A549 (cell line): ENCODE results near the gene KRT23. TPM values are rescaled to one million over a fixed set of nuclear protein-coding genes. Genes with fewer than 3 reads are reported as not detected.

ENCODE experiments used
- ATAC-seq, 2 experiments: fragments of 200-7000 bp in 1 of 2; fragments of >200 bp in 1 of 2; cut with Nextera tagmentation in 1 of 2; cut with Tn5 transposase in 1 of 2; 3 replicates each; pipeline versions ENCODE4 v1.8.0 to v1.9.1; 2018 to 2020; ENCODE audit warnings: mild to moderate bottlenecking in 1 of 2, moderate library complexity in 1 of 2
- CTCF ChIA-PET: fragments of 300-600 bp; sonication (Branson Sonifier 250); formaldehyde crosslinking; extraction: SDS; loops from one replicate; lab custom pipeline; 2021; ENCODE audit warnings: antibody characterized with exemption, inconsistent platforms; lab: Yijun Ruan, JAX
- POLR2A ChIA-PET: fragments of 350-600 bp; formaldehyde crosslinking; extraction: SDS; loops from one replicate; lab custom pipeline; 2021; ENCODE audit warnings: antibody characterized with exemption, inconsistent platforms; lab: Yijun Ruan, JAX
- DNase-seq, 2 experiments: peaks; one replicate each; pipeline versions ENCODE4 v3.0.0 to v3.0.0-alpha.2; 2011 to 2016; ENCODE audit warnings: low read depth in 1 of 2, low spot score in 1 of 2
- FAIRE-seq: peaks from 2 replicates; lab custom pipeline; 2011; peaks lifted over from hg19 to GRCh38; lab: Jason Lieb, UNC
- H3K27ac ChIP-seq, 2 experiments: fragments of >200 bp; sonication (Bioruptor Twin); formaldehyde crosslinking; 3 replicates each; pipeline ENCODE4 v1.5.1; 2016 to 2017
- H3K4me1 ChIP-seq: fragments of >200 bp; sonication (Bioruptor Twin); formaldehyde crosslinking; 3 replicates; pipeline ENCODE4 v1.6.1; 2016
- H3K4me2 ChIP-seq: fragments of >200 bp; sonication (Bioruptor Twin); formaldehyde crosslinking; 3 replicates; pipeline ENCODE4 v1.6.1; 2016
- H3K4me3 ChIP-seq: fragments of >200 bp; sonication (Bioruptor Twin); formaldehyde crosslinking; 3 replicates; pipeline ENCODE4 v1.5.1; 2016
- H3K9me3 ChIP-seq: fragments of >200 bp; sonication (Bioruptor Twin); formaldehyde crosslinking; 3 replicates; pipeline ENCODE4 v1.6.1; 2016
- ATOH8 ChIP-seq: fragments of 250-450 bp; sonication (Bioruptor Pico); IDR thresholded peaks from 2 replicates; pipeline ENCODE4 v1.5.0; 2020; ENCODE audit warnings: low read depth, mild to moderate bottlenecking, moderate library complexity
- CHD2 ChIP-seq: fragments of 150-350 bp; IDR thresholded peaks from 2 replicates; pipeline ENCODE4 v1.6.1; 2014; ENCODE audit warnings: low read length; ENCODE audit not compliant: partially characterized antibody
- EHF ChIP-seq: fragments of 250-450 bp; sonication (Bioruptor Pico); IDR thresholded peaks from 2 replicates; pipeline ENCODE4 v1.5.0; 2020; ENCODE audit warnings: mild to moderate bottlenecking
- EHMT2 ChIP-seq: fragments of 200-600 bp; sonication (generic); IDR thresholded peaks from 2 replicates; pipeline ENCODE4 v1.6.1; 2016; ENCODE audit warnings: antibody characterized with exemption, low read depth, mild to moderate bottlenecking, moderate library complexity
- FOSB ChIP-seq: fragments of 250-450 bp; sonication (Bioruptor Pico); IDR thresholded peaks from 2 replicates; pipeline ENCODE4 v1.5.0; 2020; ENCODE audit warnings: mild to moderate bottlenecking, moderate library complexity
- FOSL2 ChIP-seq, 2 experiments: fragments of 450-650 bp in 1 of 2; fragments of >200 bp in 1 of 2; sonication (Bioruptor Twin) in 1 of 2; formaldehyde crosslinking; IDR thresholded peaks; 2 replicates each; pipeline versions ENCODE4 v1.5.0 to v1.6.1; 2016 to 2020; ENCODE audit warnings: mild to moderate bottlenecking in 1 of 2, moderate library complexity in 1 of 2
- FOXS1 ChIP-seq: fragments of 250-450 bp; sonication (Bioruptor Pico); IDR thresholded peaks from 2 replicates; pipeline ENCODE4 v1.5.0; 2020; ENCODE audit warnings: mild to moderate bottlenecking, moderate library complexity
- HDAC2 ChIP-seq: fragments of 200-600 bp; sonication (generic); IDR thresholded peaks from 2 replicates; pipeline ENCODE4 v1.6.1; 2016
- HEYL ChIP-seq: fragments of 250-450 bp; sonication (Bioruptor Pico); IDR thresholded peaks from 2 replicates; pipeline ENCODE4 v1.8.0; 2021; ENCODE audit warnings: mild to moderate bottlenecking, moderate library complexity
- JUNB ChIP-seq: fragments of >200 bp; sonication (Bioruptor Twin); formaldehyde crosslinking; IDR thresholded peaks from 2 replicates; pipeline ENCODE4 v1.6.1; 2016
- MAX ChIP-seq: IDR thresholded peaks from 2 replicates; pipeline ENCODE4 v1.6.1; 2012
- MYC ChIP-seq: IDR thresholded peaks from 2 replicates; pipeline ENCODE4 v1.6.1; 2012; ENCODE audit warnings: mild to moderate bottlenecking, inconsistent platforms, low read length, improper control_type of control experiment, borderline replicate concordance
- PHF8 ChIP-seq: fragments of 200-600 bp; sonication (generic); IDR thresholded peaks from 2 replicates; pipeline ENCODE4 v1.6.1; 2016; ENCODE audit warnings: low read depth, mild to moderate bottlenecking, antibody characterized with exemption, moderate library complexity, borderline replicate concordance
- POLR2A ChIP-seq: IDR thresholded peaks from 2 replicates; pipeline ENCODE4 v1.6.1; 2012; ENCODE audit warnings: mild to moderate bottlenecking, low read length
- RAD21 ChIP-seq, 2 experiments: fragments of >200 bp in 1 of 2; sonication (Bioruptor Twin) in 1 of 2; formaldehyde crosslinking in 1 of 2; IDR thresholded peaks in 1 of 2; conservative IDR thresholded peaks in 1 of 2; 2 replicates in 1 of 2; 3 replicates in 1 of 2; pipeline ENCODE4 v1.6.1; 2012 to 2018; ENCODE audit warnings: inconsistent platforms in 1 of 2
- RARB ChIP-seq: fragments of 250-450 bp; sonication (Bioruptor Pico); IDR thresholded peaks from 2 replicates; pipeline ENCODE4 v1.8.0; 2021; ENCODE audit warnings: mild to moderate bottlenecking, moderate library complexity
- RFX5 ChIP-seq: fragments of 450-650 bp; IDR thresholded peaks from 2 replicates; pipeline ENCODE4 v1.7.1; 2014; ENCODE audit warnings: antibody characterized with exemption, mild to moderate bottlenecking, moderate library complexity
- RNF2 ChIP-seq: fragments of 200-600 bp; sonication (generic); IDR thresholded peaks from 2 replicates; pipeline ENCODE4 v1.6.1; 2016; ENCODE audit warnings: low read depth, mild to moderate bottlenecking, antibody characterized with exemption, moderate library complexity, borderline replicate concordance
- SMC3 ChIP-seq: fragments of >200 bp; sonication (Bioruptor Twin); formaldehyde crosslinking; IDR thresholded peaks from 3 replicates; pipeline ENCODE4 v1.6.1; 2018; ENCODE audit warnings: inconsistent platforms
- TFCP2L1 ChIP-seq: fragments of 250-450 bp; sonication (Bioruptor Pico); IDR thresholded peaks from 2 replicates; pipeline ENCODE4 v1.5.0; 2021; ENCODE audit warnings: mild to moderate bottlenecking
- TP53 ChIP-seq: fragments of 250-450 bp; sonication (Bioruptor Pico); IDR thresholded peaks from 2 replicates; pipeline ENCODE4 v1.5.0; 2021; ENCODE audit warnings: mild to moderate bottlenecking, moderate library complexity
- USF2 ChIP-seq: fragments of 450-650 bp; IDR thresholded peaks from 2 replicates; pipeline ENCODE4 v1.6.1; 2014; ENCODE audit warnings: antibody characterized with exemption
- ZFP36 ChIP-seq: fragments of 450-650 bp; IDR thresholded peaks from 2 replicates; pipeline ENCODE4 v1.6.1; 2014; ENCODE audit warnings: borderline replicate concordance; ENCODE audit not compliant: partially characterized antibody
- WGBS: methylation state at CpG from one replicate; pipeline ENCODE4 v1.1.6; 2017; ENCODE audit errors: missing lambda C conversion rate; 5-methylcytosine and 5-hydroxymethylcytosine counted together
- polyA plus RNA-seq, 4 experiments: library from polyadenylated mRNA; depleted of rRNA in 3 of 4; stranded (reverse); fragments of >200 nt; fragmentation: RNase III in 1 of 4; extraction: RNeasy Plus Mini Kit Qiagen cat#74134 plus additional on column Dnase treatment in 1 of 4; gene quantifications; 2 replicates in 3 of 4; 3 replicates in 1 of 4; pipeline ENCODE4 v1.2.3, GENCODE V29; 2011 to 2017
- TF ChIP-seq, protein P1 (sequence below): fragments of 250-450 bp; sonication (Bioruptor Pico); IDR thresholded peaks from 2 replicates; pipeline ENCODE4 v1.5.0; 2021; ENCODE audit warnings: mild to moderate bottlenecking, moderate library complexity, borderline replicate concordance
- TF ChIP-seq, protein P2 (sequence below): fragments of 200-600 bp; sonication (generic); IDR thresholded peaks from 2 replicates; pipeline ENCODE4 v1.6.1; 2016; ENCODE audit warnings: antibody characterized with exemption, mild to moderate bottlenecking, moderate library complexity
- TF ChIP-seq, protein P3 (sequence below): fragments of >200 bp; sonication (Bioruptor Twin); formaldehyde crosslinking; IDR thresholded peaks from 2 replicates; pipeline ENCODE4 v1.6.1; 2016

The KRT23 gene
- polyA plus RNA-seq, 2 of the 4 experiments (the other 2 are of a cell fraction), result not detected

DNA sequence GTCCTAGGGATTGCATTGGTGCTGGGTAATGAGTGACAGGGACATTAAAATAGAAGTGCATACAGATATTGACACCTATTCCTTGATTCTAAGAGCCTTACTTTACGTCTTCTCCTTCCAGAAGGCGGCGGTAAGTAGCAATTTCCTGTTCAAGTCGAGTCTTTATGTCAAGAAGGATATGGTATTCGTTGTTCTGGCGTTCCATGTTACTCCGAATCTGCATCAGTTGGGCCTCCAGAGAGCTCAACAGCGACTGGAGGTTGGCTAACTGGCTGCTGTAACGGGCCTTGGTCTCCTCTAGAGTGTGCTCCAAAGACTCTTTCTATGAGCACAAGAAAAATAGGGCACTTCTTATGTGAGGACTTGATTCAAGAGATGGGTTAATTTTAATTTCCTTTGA is 59.4 kb downstream of the KRT23 start:
- no peak overlapping the region for H3K27ac ChIP-seq
- no peaks in the 10 kb centered on the region for H3K9me3 ChIP-seq
- no peak for TF ChIP-seq FOXS1 (CRISPR knock-in tag)
- no peak for TF ChIP-seq RARB (CRISPR knock-in tag)
- TF ChIP-seq HDAC2, result no peak
- TF ChIP-seq TP53, result no peak
- no peak for TF ChIP-seq RAD21 (conservative IDR thresholded peaks at IDR 0.05 in 1 of 2, IDR thresholded peaks at IDR 0.05 in 1 of 2)
- no peak for TF ChIP-seq PHF8
- no peak for TF ChIP-seq MAX
- no peak for TF ChIP-seq EHMT2
- no peak for TF ChIP-seq FOSL2 (IDR thresholded peaks at IDR 0.05)
- no peak for TF ChIP-seq FOSL2 (CRISPR knock-in tag; IDR thresholded peaks at IDR 0.05)
- TF ChIP-seq RNF2, result no peak
- no peak for TF ChIP-seq HEYL (CRISPR knock-in tag)
- no peak for TF ChIP-seq POLR2A
- TF ChIP-seq FOSB (CRISPR knock-in tag), result no peak
- H3K4me1 ChIP-seq, result no peaks in the 10 kb centered on the region
- FAIRE-seq, result peak; percentile 36
- POLR2A ChIA-PET, result no interaction called here
- CTCF ChIA-PET, result interaction anchor here (0.5 to 4.5 kb wide), 6 partner anchors 11 to 783 kb away, joined by 3 to 19 read pairs (median 4); partner anchors contain the start of gene KRT12
- 88% methylated on average over 9 of the region's 9 CpGs for WGBS
- no peak for DNase-seq
- H3K4me3 ChIP-seq, result no peak overlapping the region
- no peak overlapping the region for H3K4me2 ChIP-seq
- no peak for ATAC-seq

- FAIRE-seq (peak; percentile 23), DNase-seq (no peak), ATAC-seq (no peak)
- no peak overlapping the region for H3K27ac ChIP-seq
- 87% methylated on average over 1 of the region's 1 CpG for WGBS
- H3K9me3 ChIP-seq, result no peaks in the 10 kb centered on the region
- H3K4me2 ChIP-seq, result no peak overlapping the region
- TF ChIP-seq RFX5 (no peak), CHD2 (no peak), SMC3 (no peak), MYC (no peak), TP53 (no peak), TFCP2L1 (CRISPR knock-in tag) (no peak), ATOH8 (CRISPR knock-in tag) (no peak), FOXS1 (CRISPR knock-in tag) (no peak), EHF (CRISPR knock-in tag) (no peak), ZFP36 (no peak), JUNB (no peak), USF2 (no peak), POLR2A (no peak)
- TF ChIP-seq, protein P1, sequence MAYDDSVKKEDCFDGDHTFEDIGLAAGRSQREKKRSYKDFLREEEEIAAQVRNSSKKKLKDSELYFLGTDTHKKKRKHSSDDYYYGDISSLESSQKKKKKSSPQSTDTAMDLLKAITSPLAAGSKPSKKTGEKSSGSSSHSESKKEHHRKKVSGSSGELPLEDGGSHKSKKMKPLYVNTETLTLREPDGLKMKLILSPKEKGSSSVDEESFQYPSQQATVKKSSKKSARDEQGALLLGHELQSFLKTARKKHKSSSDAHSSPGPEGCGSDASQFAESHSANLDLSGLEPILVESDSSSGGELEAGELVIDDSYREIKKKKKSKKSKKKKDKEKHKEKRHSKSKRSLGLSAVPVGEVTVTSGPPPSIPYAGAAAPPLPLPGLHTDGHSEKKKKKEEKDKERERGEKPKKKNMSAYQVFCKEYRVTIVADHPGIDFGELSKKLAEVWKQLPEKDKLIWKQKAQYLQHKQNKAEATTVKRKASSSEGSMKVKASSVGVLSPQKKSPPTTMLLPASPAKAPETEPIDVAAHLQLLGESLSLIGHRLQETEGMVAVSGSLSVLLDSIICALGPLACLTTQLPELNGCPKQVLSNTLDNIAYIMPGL (CRISPR knock-in tag), result no peak
- TF ChIP-seq, protein P2, sequence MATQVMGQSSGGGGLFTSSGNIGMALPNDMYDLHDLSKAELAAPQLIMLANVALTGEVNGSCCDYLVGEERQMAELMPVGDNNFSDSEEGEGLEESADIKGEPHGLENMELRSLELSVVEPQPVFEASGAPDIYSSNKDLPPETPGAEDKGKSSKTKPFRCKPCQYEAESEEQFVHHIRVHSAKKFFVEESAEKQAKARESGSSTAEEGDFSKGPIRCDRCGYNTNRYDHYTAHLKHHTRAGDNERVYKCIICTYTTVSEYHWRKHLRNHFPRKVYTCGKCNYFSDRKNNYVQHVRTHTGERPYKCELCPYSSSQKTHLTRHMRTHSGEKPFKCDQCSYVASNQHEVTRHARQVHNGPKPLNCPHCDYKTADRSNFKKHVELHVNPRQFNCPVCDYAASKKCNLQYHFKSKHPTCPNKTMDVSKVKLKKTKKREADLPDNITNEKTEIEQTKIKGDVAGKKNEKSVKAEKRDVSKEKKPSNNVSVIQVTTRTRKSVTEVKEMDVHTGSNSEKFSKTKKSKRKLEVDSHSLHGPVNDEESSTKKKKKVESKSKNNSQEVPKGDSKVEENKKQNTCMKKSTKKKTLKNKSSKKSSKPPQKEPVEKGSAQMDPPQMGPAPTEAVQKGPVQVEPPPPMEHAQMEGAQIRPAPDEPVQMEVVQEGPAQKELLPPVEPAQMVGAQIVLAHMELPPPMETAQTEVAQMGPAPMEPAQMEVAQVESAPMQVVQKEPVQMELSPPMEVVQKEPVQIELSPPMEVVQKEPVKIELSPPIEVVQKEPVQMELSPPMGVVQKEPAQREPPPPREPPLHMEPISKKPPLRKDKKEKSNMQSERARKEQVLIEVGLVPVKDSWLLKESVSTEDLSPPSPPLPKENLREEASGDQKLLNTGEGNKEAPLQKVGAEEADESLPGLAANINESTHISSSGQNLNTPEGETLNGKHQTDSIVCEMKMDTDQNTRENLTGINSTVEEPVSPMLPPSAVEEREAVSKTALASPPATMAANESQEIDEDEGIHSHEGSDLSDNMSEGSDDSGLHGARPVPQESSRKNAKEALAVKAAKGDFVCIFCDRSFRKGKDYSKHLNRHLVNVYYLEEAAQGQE, result no peak
- TF ChIP-seq, protein P3, sequence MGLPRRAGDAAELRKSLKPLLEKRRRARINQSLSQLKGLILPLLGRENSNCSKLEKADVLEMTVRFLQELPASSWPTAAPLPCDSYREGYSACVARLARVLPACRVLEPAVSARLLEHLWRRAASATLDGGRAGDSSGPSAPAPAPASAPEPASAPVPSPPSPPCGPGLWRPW, result no peak
- H3K4me3 ChIP-seq, result no peak overlapping the region
- ChIA-PET POLR2A (no interaction called here), CTCF (interaction anchor here (0.8 to 1.6 kb wide), 14 partner anchors 8 to 793 kb away, joined by 3 to 7 read pairs (median 4); partner anchors contain the start of gene KRT20)
- H3K4me1 ChIP-seq, result no peaks in the 10 kb centered on the region
Measured at GRCh38 chr17:40873801-40874200, 63.6 kb downstream of the KRT23 start.
